ENCODE results near the gene SAMHD1. TPM values are rescaled to one million over a fixed set of nuclear protein-coding genes. Genes with fewer than 3 reads are reported as not detected.
"Not testable (repeated sequence)": the region's sequence is repeated elsewhere in the genome, so short reads cannot be mapped to it uniquely, and the experiment has no call there.

The SAMHD1 gene
- total and polyA plus RNA-seq, 4 donors, result 14.7 to 51.2 (median 27.7) TPM

GRCh38 chr20:36847710-36848040 is 103.8 kb downstream of the SAMHD1 start:
- H3K36me3 ChIP-seq (ENCODE audit: control insufficient read depth in 4 of 4, insufficient read depth in 3 of 4, low read depth in 1 of 4, low read length in 3 of 4), result no peaks in the 10 kb centered on the region
- H3K9me3 ChIP-seq (ENCODE audit: control insufficient read depth in 4 of 4, low read length in 3 of 4), result peaks cover 0 to 3% (median 0%) of the 10 kb centered on the region in 4 donors
- TF ChIP-seq CTCF (IDR thresholded peaks at IDR 0.05; ENCODE audit: low read depth, low read length, missing input control) (no peak), MAX (IDR thresholded peaks at IDR 0.05) (no peak), FOXA1 (IDR thresholded peaks at IDR 0.05) (no peak), ATF3 (IDR thresholded peaks at IDR 0.05) (no peak), RXRA (IDR thresholded peaks at IDR 0.05) (no peak), JUND (IDR thresholded peaks at IDR 0.05) (no peak), ZBTB33 (IDR thresholded peaks at IDR 0.05) (no peak)
- H3K4me1 ChIP-seq (ENCODE audit: control insufficient read depth in 4 of 4, insufficient read depth in 4 of 4, low read length in 3 of 4), result peaks cover 0 to 4% (median 0%) of the 10 kb centered on the region in 4 donors
- H3K9ac ChIP-seq (ENCODE audit: low read depth in 1 of 2, low read length in 2 of 2), result no peak overlapping the region
- H3K27me3 ChIP-seq (ENCODE audit: control insufficient read depth in 4 of 4, insufficient read depth in 4 of 4, low read length in 3 of 4), result no peaks in the 10 kb centered on the region
- WGBS, result 94% methylated on average over 1 of the region's 1 CpG
- no peak overlapping the region for H3K4me3 ChIP-seq (ENCODE audit: low read depth in 1 of 3, low read length in 3 of 3)
- H3K27ac ChIP-seq (ENCODE audit: low read depth in 1 of 2, low read length in 2 of 2), result peak overlapping the region in 1 of 2 donors; percentile 62
- DNase-seq (ENCODE audit: low spot score), result no peak

GRCh38 chr20:36847009-36847709 is 104.3 kb downstream of the SAMHD1 start:
- peaks cover 0 to 3% (median 0%) of the 10 kb centered on the region in 4 donors for H3K9me3 ChIP-seq (ENCODE audit: control insufficient read depth in 4 of 4, low read length in 3 of 4)
- DNase-seq (ENCODE audit: low spot score), result no peak
- no peaks in the 10 kb centered on the region for H3K27me3 ChIP-seq (ENCODE audit: control insufficient read depth in 4 of 4, insufficient read depth in 4 of 4, low read length in 3 of 4)
- TF ChIP-seq FOXA2 (IDR thresholded peaks at IDR 0.05) (no peak), SP1 (IDR thresholded peaks at IDR 0.05) (peak; percentile 20)
- WGBS, result 81% methylated on average over 18 of the region's 18 CpGs
- peaks cover 0 to 4% (median 0%) of the 10 kb centered on the region in 4 donors for H3K4me1 ChIP-seq (ENCODE audit: control insufficient read depth in 4 of 4, insufficient read depth in 4 of 4, low read length in 3 of 4)
- H3K36me3 ChIP-seq (ENCODE audit: control insufficient read depth in 4 of 4, insufficient read depth in 3 of 4, low read depth in 1 of 4, low read length in 3 of 4), result no peaks in the 10 kb centered on the region
- peak overlapping the region in 1 of 2 donors; percentile 62 for H3K27ac ChIP-seq (ENCODE audit: low read depth in 1 of 2, low read length in 2 of 2)
- H3K4me3 ChIP-seq (ENCODE audit: low read depth in 1 of 3, low read length in 3 of 3), result no peak overlapping the region
- H3K9ac ChIP-seq (ENCODE audit: low read depth in 1 of 2, low read length in 2 of 2), result no peak overlapping the region

GRCh38 chr20:36845288-36845971 is 106.1 kb downstream of the SAMHD1 start:
- TF ChIP-seq JUND (IDR thresholded peaks at IDR 0.05) (no peak), TAF1 (conservative IDR thresholded peaks at IDR 0.05) (no peak), NR2F2 (IDR thresholded peaks at IDR 0.05) (no peak), YY1 (IDR thresholded peaks at IDR 0.05) (no peak), RAD21 (IDR thresholded peaks at IDR 0.05) (no peak), RXRA (IDR thresholded peaks at IDR 0.05) (no peak), ATF3 (IDR thresholded peaks at IDR 0.05) (no peak)
- no peaks in the 10 kb centered on the region for H3K36me3 ChIP-seq (ENCODE audit: control insufficient read depth in 4 of 4, insufficient read depth in 3 of 4, low read depth in 1 of 4, low read length in 3 of 4)
- no peak overlapping the region for H3K9ac ChIP-seq (ENCODE audit: low read depth in 1 of 2, low read length in 2 of 2)
- H3K27ac ChIP-seq (ENCODE audit: low read depth in 1 of 2, low read length in 2 of 2), result no peak overlapping the region
- peaks cover 0 to 4% (median 0%) of the 10 kb centered on the region in 4 donors for H3K4me1 ChIP-seq (ENCODE audit: control insufficient read depth in 4 of 4, insufficient read depth in 4 of 4, low read length in 3 of 4)
- DNase-seq (ENCODE audit: low spot score), result no peak
- no peaks in the 10 kb centered on the region for H3K27me3 ChIP-seq (ENCODE audit: control insufficient read depth in 4 of 4, insufficient read depth in 4 of 4, low read length in 3 of 4)
- WGBS, result 93% methylated on average over 10 of the region's 10 CpGs
- no peaks in the 10 kb centered on the region for H3K9me3 ChIP-seq (ENCODE audit: control insufficient read depth in 4 of 4, low read length in 3 of 4)
- H3K4me3 ChIP-seq (ENCODE audit: low read depth in 1 of 3, low read length in 3 of 3), result no peak overlapping the region

- not testable (repeated sequence) for H3K27me3 ChIP-seq (ENCODE audit: control insufficient read depth in 4 of 4, insufficient read depth in 4 of 4, low read length in 3 of 4); H3K9me3 ChIP-seq (ENCODE audit: control insufficient read depth in 4 of 4, low read length in 3 of 4); H3K9ac ChIP-seq (ENCODE audit: low read depth in 1 of 2, low read length in 2 of 2); H3K27ac ChIP-seq (ENCODE audit: low read depth in 1 of 2, low read length in 2 of 2); DNase-seq (ENCODE audit: low spot score); H3K36me3 ChIP-seq (ENCODE audit: control insufficient read depth in 4 of 4, insufficient read depth in 3 of 4, low read depth in 1 of 4, low read length in 3 of 4); H3K4me3 ChIP-seq (ENCODE audit: low read depth in 1 of 3, low read length in 3 of 3); H3K4me1 ChIP-seq (ENCODE audit: control insufficient read depth in 4 of 4, insufficient read depth in 4 of 4, low read length in 3 of 4)
- 96% methylated on average over 9 of the region's 9 CpGs for WGBS
Observed at GRCh38 chr20:36841030-36841429, 110.5 kb downstream of the SAMHD1 start.
